Activated CD8-positive, alpha-beta memory T cell treated with anti-CD3 and anti-CD28 coated beads for 4 hours (primary cell): ENCODE data around the gene CD164L2.

Experiments
- DNase-seq, 2 donors: peaks; one replicate each; pipeline ENCODE4 v3.0.0-alpha.2; 2020; ENCODE audit warnings: low read depth in 2 of 2

Gene CD164L2

DNA sequence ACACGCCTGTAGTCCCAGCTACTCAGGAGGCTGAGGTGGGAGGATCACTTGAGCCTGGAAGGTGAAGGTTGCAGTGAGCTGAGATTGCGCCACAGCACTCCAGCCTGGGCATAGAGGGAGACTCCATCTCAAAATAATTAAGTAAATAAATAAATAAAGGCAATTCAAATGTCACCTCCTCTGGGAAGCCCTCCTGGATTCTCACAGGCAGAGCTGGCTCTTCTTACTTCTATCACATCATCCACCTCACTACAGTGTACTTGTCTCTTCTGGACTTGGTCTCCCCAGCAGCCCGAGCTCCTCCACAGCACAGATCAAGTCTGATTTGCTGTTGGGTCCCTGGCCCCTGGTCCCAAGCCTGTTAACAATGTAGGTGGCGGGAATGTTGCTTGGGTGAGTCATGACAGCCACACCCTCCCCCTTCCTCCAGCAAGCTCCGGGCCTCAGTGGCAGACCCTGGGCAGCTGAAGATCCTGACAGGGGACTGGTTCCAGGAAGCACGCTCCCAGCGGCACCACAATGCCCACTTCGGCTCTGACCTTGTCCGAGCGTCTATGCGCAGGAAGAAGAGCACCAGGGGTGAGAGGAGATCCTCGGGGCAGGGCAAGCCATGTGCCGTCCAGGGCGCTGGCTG is 36.0 kb downstream of the CD164L2 start:
- no peak for DNase-seq

DNA sequence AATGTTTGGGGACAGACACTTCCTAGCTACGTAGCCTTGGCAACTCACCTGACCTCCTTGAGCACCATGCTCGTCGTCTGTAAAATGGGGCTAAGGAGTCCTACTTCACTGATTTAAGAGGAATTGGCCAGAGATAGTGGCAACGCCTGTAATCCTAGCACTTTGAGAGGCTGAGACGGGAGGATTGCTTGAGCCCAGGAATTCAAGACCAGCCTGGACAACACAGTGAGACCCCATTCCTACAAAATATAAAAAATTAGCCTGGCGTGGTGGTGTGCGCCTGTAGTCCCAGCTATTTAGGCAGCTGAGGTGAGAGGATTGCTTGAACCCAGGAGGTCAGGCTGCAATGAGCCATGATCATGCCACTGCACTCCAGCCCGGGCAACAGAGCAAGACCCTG is 36.8 kb downstream of the CD164L2 start:
- no peak for DNase-seq

DNA sequence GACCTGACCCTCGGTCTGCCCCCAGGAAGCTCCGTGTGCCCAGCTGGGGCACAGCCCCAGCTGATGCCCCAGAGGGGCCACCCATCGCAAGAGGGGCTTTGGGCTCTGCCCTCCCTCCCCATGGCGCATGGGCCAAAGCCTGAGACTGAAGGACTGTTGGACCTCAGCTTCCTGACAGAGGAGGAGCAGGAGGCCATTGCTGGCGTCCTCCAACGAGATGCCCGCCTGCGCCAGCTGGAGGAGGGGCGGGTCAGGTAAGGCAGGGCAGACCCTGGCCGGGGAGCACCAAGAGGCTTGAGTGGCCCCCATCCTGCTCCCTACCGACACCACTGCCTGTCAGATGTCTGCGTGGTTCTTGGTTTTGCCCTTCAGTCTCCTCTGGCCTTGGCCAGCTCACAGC is 37.9 kb downstream of the CD164L2 start:
- DNase-seq, result no peak

DNA sequence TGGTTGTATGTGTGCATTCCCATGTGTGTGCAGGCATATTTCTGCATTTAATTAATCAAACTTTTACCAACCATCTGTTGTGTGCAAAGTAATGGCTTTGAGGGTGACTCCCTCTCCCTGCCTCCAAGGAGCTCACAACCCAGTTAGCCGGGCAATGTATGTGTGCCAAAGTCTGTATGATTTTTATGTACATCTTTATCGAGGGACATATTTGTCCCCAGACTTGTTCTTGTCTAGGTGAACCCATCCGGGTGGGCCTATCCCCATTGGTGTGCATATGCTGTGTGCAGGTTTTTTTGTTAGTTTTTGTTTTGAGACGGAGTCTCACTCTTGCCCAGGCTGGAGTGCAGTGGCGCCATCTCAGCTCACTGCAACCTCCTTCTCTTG is 39.5 kb downstream of the CD164L2 start:
- no peak for DNase-seq

DNA sequence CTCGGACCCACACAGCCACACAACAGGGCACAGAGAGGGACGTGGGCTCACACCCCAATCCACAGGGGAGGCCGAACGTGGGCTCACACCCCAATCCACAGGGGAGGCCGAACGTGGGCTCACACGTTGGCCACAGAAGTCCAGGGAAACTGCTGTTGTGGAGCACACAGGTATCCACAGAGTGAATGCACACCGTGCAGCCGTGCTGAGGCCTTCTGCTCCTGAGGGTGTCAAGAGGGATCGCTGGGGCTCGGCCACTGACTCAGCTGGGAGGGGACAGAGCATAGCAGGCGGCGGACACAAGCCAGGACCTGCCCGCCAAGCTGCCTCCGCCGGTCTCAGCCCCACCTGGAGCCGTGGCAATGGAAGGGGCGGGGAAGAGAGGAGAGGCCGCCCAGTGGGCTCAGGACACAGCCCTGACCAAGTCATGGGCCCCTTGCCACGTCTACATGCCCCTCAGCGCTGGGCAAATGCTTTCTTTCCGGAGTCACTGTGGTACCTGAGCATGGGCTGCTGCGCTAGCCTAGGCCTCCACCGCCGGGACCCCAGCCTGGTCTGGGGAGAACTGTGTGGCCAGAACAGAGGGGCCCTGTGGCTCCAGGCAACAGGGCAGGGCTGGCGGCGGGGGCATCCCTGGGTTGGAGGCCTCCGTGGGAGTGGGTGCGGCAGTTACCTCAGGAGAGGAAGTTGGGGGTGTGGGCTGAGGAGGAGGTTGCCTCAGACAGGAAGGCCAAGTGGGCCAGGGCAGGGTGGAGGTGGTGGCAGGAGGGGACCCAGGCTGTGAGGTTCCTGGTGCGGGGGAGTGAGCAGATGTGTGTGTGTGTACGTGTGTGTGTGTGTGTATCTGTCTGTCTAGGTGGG is 40.1 kb downstream of the CD164L2 start:
- DNase-seq, result peak; percentile 59 to 79

DNA sequence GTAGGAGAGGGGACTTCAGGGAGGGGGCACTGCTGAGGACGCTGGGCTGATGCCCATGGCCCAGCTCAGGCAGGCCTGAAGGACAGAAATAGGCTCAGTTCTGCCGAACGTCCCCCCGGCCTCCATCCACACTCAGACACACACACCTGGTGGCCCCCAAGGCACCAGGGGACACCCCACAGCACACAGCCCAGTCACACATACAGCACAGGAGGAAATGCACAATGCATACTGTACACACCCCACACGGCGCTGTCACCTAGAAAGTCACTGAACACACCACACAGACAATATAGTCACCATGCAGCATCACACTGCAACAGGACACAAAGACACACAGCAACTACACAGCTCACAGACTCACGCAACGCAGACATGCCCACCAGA is 40.7 kb downstream of the CD164L2 start:
- DNase-seq, result no peak

DNA sequence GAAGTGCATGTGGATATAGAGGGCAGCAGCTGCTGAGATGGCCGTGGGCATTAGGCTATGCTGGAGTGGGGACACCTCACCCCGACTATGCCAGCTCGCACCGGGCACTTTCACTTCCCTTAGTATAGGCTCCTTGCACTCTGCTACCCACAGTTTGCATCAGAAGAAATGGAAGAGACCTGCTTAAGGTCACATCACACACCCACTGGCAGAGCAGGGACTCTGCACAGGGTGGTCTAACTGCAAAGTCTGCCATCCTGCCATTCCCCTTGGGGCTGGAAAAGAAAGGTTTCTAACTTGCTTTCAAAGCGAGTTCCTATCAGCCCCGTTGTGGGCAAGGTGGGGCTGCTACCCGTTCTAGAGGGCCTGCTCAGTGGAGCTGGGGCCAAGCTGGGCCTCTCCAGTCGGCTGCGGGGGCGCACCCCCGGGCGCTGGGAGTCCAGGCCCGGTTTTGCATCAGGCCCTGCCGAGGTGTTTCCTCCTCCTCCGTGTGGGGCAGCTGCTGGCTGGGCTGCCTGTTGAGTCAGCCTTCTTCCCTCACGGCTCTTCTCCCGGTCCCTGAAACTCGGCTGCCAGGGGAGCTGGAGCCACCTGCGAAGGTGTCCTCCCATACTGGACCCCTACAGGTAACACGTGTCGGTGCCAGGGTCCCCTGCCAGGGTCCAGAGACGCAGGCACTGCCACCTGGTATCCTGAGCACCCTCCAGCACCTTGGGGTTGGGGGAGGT is 41.4 kb downstream of the CD164L2 start, which contains the start of gene SYTL1:
SYTL1 (plus strand) TSS at position 498 of the 728 bp plus-strand sequence. CDS start 3,313 bp downstream, outside the sequence.
- no peak for DNase-seq

DNA sequence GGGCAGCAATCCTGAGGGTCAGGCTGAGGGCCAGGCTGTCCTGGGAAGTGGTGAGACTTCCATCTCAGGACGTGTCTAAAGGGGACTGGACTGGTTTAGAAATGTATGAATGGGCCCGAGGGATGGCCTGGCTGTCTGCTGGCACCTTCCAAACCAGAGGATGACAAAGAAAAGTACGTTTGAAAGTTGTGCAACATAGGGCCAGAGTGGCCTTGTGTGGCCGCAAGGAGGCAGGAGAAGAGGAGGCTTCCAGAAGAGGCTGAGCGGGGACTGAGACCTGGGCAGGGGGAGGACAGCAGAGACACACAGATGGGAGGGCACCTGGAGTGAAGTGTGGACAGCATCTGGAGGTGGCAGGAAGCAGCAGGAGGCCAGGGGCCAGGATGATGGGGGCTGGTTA is 43.9 kb downstream of the CD164L2 start:
- DNase-seq, result no peak

DNA sequence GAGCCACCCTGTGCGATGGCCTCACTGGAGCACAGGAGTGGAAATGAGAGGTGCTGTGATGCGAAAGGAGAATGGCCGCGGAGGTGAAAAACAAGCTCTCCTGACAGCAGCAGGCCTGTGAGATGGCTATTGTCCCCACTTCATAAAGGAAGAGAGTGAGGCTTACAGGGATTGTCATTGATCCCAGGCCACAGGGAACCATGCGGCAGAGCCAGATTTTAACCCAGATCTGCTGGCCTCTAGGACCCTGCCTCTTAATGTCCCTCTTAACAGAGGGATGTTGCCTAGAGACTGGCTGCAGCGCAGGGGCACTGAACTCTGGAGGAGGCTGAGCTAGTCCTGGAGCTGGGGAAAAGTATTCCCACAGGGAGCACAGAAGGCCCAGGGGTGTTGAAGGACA is 44.4 kb downstream of the CD164L2 start:
- DNase-seq, result no peak

DNA sequence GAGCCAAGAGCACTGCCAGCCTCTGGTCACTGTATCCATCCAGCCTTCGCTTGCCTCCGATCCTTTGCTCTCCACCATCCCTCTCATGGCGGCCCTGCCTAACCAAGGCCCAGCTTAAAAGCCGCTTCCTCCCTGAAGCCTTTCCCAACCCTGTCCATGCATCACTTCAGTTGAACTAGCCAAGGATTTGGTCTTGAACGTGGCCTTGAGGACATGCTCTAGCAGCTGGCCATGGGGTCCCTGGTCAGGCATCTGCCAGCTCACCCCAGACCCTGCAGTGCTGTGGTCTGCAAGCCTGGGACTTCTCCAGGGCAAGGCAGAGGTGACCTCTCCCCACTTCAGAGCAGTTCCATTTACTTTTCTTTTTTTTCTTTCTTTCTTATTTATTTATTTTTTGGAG is 46.4 kb downstream of the CD164L2 start:
- no peak for DNase-seq

DNA sequence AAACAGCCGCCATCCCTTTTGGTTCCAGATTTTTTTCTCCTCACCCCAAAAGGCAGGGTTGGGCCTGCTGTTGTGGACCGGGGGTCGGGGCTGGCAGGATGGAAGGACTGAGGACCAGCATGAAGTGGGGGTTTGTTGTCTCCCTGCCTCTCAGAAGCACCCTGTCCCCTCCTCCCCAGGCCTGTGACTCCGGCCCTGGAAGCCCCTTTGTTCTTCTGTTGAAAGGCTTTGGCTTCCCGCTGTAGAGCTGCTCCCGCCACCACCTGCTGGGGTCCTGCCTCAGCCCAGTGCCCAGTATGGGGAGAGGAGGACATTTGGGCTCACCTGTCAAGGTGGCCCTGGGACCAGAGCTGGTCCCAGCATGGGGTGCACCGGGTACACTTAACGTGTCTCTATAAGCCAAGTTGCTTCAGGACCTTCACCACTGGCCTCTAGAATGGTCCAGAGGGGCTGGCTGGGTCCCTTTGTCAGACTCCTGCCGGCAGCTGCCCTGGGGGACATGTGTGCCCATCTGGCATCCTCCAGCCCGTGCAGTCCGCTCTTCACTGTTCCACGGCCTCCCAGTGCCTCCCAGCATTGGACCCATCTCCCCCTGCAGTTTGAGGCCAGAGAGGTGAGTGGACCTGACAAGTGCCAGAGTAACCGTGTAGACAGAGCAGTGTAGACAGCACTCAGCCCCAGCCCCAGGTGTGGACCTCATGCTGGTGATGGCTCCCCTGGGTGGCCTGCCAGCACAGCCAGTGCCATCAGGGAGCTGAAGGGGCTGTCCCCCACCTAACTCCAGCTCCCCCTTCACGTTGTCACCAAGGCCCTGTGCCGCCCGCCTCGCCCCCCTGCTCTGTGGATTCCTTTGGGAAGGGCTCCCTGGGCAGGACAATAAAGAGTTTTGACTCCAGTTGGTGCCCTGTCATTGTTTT is 47.4 kb downstream of the CD164L2 start:
- no peak for DNase-seq

DNA sequence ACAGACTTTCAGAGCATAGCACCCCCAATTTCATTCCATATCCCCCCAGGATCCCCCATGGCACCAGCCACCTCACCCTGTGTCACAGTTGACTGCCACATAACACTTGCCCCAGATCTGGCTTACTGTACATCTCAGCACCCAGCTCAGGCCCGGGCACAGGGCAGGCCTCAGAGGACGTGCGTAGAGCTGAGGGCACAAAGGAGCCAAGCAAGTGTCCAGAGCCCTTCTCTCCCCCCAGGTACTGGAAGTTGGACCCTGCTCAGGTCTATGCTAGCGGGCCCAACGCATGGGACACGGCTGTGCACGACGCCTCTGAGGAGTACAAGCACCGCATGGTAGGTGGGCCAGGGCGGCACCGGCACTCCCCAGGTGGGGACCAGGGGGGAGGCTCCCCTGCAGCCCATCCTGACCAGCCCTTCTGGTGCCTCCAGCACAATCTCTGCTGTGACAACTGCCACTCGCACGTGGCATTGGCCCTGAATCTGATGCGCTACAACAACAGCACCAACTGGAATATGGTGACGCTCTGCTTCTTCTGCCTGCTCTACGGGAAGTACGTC is 49.3 kb downstream of the CD164L2 start:
- no peak for DNase-seq

DNA sequence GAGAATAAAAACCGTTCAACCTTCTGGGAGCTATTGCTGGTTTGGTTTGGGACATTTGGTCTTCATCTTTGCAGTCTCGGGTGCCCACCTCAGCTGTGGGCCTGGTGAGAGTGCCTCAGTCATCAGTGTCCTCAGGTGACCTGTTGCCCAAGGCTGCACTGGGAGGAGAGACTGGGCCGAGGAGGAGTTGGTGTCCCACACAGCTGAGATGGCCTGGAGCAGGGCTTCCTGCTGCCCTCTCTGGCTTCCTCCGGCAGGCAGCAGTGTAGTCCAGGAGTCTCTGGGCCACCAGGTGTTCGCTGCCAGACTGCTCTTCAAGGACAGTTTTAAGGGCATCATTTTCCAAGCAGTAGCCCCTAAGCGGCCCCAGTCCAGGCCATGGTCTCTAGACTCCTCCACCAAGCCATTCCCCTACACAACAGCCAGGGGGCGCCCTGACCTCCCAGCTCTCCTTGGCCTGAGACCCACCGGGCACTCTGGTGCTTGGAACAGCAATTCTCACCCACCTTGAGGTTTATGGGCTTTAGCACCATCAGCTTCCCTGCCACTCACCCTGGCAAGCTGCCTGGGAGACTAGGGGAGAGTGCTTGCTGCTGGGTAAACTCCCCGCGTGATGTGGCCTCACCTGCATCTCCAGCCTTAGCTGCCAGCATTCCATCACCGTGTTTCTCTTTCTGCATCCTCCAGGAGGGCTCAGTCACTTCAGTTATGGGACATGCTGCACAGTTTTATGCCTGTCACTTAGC is 50.4 kb downstream of the CD164L2 start:
- no peak for DNase-seq

DNA sequence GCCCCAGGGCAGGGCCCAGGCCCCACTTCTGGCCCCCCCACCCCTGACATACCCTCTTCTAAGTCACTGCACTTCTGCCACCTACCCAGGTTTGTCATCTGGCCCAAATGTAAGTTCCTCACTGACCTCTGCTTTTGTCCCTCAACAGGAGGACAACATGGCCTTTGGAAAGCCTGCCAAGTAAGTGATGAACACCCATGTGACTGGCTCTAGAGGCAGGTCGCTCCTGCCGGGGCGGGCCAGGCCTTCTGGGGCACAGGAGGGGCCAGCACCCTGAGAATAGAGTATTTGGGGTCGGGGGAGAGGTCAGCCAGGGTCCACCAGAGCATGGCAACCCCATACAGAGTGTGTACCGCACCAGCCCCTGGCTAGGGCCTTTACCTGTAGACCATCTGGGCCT is 51.2 kb downstream of the CD164L2 start:
- no peak for DNase-seq

DNA sequence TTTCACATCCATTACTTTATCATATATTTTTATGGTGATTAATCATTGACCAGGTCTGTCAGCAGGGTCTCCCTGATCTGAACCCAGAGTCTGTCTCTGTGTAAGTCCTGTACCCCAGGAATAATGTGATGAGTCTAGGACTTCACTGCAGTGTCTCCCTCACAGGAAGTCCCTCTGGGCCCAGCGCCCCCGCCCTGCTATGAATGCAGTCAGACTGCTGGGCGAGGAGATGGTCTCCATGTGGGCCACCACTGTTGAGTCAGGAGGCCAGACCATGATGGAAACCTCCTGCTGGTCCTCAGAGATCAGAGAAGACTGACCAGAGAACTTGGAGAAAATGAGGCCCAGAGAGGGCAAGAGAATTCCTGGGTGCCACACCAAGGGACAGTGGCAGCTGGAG is 51.7 kb downstream of the CD164L2 start:
- DNase-seq, result no peak

DNA sequence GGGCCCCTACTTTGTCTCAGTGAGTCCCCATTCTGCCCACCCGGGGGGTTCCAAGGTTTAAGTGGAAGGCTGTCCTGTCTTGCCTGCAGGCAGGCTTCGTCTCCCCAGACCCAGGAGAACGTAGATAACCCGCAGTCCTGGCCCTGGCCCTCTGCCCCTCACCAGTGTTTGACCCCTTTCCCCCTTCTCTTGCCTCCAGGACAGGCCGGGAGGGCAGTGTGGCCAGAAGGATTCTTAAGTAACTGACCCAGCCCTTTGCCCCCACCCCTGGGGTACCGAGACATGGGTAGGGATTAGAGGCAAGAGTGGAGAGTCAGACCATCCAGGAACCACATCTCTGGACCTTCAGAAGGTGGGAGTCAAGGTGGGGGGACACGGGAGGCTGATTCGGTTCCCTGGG is 52.3 kb downstream of the CD164L2 start:
- DNase-seq, result no peak
